K562 (cell line): Measurements from ENCODE around the gene RSRC1. TPM values are rescaled to one million over a fixed set of nuclear protein-coding genes. Genes with fewer than 3 reads are reported as not detected.
A peak's percentile ranks its signal among the peaks of the same experiment; 100 is the strongest.

ENCODE experiments used
- CEBPB ChIP-seq: fragments of 450-650 bp; IDR thresholded peaks from 2 replicates; pipeline ENCODE4 v1.6.1; 2016; ENCODE audit warnings: missing genetic modification characterization, missing compliant biosample characterization
- ESRRA ChIP-seq: fragments of 450-650 bp; IDR thresholded peaks from 2 replicates; pipeline ENCODE4 v1.6.1; 2014; ENCODE audit warnings: low read depth, mild to moderate bottlenecking, moderate library complexity, borderline replicate concordance
- FOS ChIP-seq: IDR thresholded peaks from 3 replicates; pipeline ENCODE4 v1.6.1; 2011; ENCODE audit not compliant: insufficient read length; ENCODE audit errors: extremely low read depth
- MAFG ChIP-seq: fragments of 450-650 bp; conservative IDR thresholded peaks from 2 replicates; pipeline ENCODE4 v1.6.1; 2016; ENCODE audit warnings: missing genetic modification characterization, missing compliant biosample characterization
- NFE2L1 ChIP-seq: fragments of 450-650 bp; IDR thresholded peaks from 2 replicates; pipeline ENCODE4 v1.6.1; 2016; ENCODE audit warnings: missing genetic modification characterization, low read depth, mild to moderate bottlenecking, missing compliant biosample characterization, moderate library complexity, borderline replicate concordance
- SIN3B ChIP-seq: fragments of 450-650 bp; IDR thresholded peaks from 2 replicates; pipeline ENCODE4 v1.6.1; 2017; ENCODE audit warnings: low read depth, mild to moderate bottlenecking, moderate library complexity
- SMARCB1 ChIP-seq: IDR thresholded peaks from 2 replicates; pipeline ENCODE4 v1.6.1; 2011; ENCODE audit warnings: improper control_type of control experiment, low read depth; ENCODE audit not compliant: insufficient read length
- ZNF316 ChIP-seq: fragments of 450-650 bp; IDR thresholded peaks from 2 replicates; pipeline ENCODE4 v1.6.1; 2016
- polyA plus RNA-seq, 8 experiments: library from polyadenylated mRNA; depleted of rRNA in 4 of 8; stranded (reverse) in 5 of 8; unstranded in 3 of 8; fragments of >200 nt; fragmentation: Nextera tagmentation in 2 of 8; fragmentation: Illumina TruSeq in 1 of 8; extraction: Ambion mirVana in 2 of 8; extraction: Trizol in 1 of 8; gene quantifications; 2 replicates each; pipeline versions ENCODE4 v1.2.1 to v1.2.3, GENCODE V29; 2011 to 2014; ENCODE audit warnings: inconsistent platforms in 1 of 8, missing spikeins in 1 of 8
- total RNA-seq, 7 experiments: library from RNA; depleted of rRNA in 6 of 7; stranded (reverse); fragments of >200 nt in 6 of 7; fragmentation: Illumina TruSeq in 2 of 7; extraction: Trizol in 2 of 7; gene quantifications; 2 replicates each; pipeline versions ENCODE4 v1.2.1 to v1.2.3, GENCODE V29; 2011 to 2021; ENCODE audit warnings: low replicate concordance in 1 of 7
- TF ChIP-seq, protein P1 (sequence below), 2 experiments: fragments of 450-650 bp; IDR thresholded peaks; 2 replicates each; pipeline ENCODE4 v1.6.1; 2016
- TF ChIP-seq, protein P2 (sequence below), 2 experiments: fragments of 450-650 bp in 1 of 2; sonication (generic) in 1 of 2; formaldehyde crosslinking in 1 of 2; IDR thresholded peaks; 2 replicates each; pipeline versions ENCODE4 v1.7.1 to v1.9.0; 2016 to 2022; ENCODE audit warnings: inconsistent platforms in 1 of 2, mild to moderate bottlenecking in 1 of 2, missing genetic modification reagents in 1 of 2
- TF ChIP-seq, protein P3 (sequence below), 2 experiments: fragments of 450-650 bp in 1 of 2; sonication (generic) in 1 of 2; formaldehyde crosslinking in 1 of 2; IDR thresholded peaks in 1 of 2; conservative IDR thresholded peaks in 1 of 2; 2 replicates each; pipeline versions ENCODE4 v1.6.1 to v1.8.1; 2016 to 2023; ENCODE audit warnings: mild to moderate bottlenecking in 2 of 2, moderate library complexity in 2 of 2, inconsistent platforms in 1 of 2, missing genetic modification reagents in 1 of 2
- TF ChIP-seq, protein P4 (sequence below): fragments of 450-650 bp; IDR thresholded peaks from 2 replicates; pipeline ENCODE4 v1.6.1; 2017; ENCODE audit warnings: antibody characterized with exemption

Gene RSRC1
- total and polyA plus RNA-seq, 9 of the 15 experiments (the other 6 are each of a cell fraction or from before 2014, with no cell fraction given): 19.3 to 128 (median 75.5) TPM

DNA sequence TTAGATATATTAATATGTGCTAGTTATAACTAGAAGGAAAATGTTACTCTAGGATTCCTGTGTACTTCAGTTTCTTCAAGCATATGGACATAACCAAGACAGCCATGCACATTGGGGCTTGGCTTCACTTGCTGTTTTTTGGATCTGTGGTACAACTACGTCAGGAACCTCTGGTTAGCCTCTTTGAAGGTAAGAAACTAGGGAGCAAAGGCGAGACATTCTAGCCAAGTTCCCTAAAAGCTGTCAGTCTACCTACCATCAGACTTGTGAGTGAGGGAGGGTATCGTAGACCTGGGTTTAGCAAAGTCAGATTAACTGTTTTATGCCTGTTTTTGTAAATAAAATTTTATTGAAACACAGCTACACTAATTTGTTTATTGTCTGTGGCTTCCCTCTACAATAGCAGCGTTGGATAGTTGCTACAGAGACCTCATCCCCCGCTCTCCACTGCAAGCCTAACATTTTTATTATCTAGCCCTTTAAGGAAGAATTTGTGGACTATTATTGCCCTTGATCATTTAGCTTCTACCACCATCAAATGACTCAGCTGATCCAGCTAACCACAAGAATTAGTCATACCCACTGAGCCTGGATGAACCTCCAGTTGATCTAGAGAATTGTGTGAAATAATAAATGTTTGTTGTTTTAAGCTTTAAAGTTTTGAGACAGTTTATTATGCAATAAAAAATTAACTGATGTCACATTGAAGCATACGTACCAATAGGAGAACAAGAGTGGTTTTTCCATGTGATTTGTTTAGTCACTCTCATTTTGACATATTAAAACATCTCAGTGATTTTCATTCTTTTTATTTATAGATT, 58.1 kb downstream of the RSRC1 start (continued):
- TF ChIP-seq, protein P1, sequence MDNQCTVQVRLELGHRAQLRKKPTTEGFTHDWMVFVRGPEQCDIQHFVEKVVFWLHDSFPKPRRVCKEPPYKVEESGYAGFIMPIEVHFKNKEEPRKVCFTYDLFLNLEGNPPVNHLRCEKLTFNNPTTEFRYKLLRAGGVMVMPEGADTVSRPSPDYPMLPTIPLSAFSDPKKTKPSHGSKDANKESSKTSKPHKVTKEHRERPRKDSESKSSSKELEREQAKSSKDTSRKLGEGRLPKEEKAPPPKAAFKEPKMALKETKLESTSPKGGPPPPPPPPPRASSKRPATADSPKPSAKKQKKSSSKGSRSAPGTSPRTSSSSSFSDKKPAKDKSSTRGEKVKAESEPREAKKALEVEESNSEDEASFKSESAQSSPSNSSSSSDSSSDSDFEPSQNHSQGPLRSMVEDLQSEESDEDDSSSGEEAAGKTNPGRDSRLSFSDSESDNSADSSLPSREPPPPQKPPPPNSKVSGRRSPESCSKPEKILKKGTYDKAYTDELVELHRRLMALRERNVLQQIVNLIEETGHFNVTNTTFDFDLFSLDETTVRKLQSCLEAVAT (IDR thresholded peaks at IDR 0.05): peak in 1 of 2 experiments; percentile 83; a peak in 2 of 4 replicates
- TF ChIP-seq MAFG (tag): peak; percentile 83
- TF ChIP-seq, protein P2, sequence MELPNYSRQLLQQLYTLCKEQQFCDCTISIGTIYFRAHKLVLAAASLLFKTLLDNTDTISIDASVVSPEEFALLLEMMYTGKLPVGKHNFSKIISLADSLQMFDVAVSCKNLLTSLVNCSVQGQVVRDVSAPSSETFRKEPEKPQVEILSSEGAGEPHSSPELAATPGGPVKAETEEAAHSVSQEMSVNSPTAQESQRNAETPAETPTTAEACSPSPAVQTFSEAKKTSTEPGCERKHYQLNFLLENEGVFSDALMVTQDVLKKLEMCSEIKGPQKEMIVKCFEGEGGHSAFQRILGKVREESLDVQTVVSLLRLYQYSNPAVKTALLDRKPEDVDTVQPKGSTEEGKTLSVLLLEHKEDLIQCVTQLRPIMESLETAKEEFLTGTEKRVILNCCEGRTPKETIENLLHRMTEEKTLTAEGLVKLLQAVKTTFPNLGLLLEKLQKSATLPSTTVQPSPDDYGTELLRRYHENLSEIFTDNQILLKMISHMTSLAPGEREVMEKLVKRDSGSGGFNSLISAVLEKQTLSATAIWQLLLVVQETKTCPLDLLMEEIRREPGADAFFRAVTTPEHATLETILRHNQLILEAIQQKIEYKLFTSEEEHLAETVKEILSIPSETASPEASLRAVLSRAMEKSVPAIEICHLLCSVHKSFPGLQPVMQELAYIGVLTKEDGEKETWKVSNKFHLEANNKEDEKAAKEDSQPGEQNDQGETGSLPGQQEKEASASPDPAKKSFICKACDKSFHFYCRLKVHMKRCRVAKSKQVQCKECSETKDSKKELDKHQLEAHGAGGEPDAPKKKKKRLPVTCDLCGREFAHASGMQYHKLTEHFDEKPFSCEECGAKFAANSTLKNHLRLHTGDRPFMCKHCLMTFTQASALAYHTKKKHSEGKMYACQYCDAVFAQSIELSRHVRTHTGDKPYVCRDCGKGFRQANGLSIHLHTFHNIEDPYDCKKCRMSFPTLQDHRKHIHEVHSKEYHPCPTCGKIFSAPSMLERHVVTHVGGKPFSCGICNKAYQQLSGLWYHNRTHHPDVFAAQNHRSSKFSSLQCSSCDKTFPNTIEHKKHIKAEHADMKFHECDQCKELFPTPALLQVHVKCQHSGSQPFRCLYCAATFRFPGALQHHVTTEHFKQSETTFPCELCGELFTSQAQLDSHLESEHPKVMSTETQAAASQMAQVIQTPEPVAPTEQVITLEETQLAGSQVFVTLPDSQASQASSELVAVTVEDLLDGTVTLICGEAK (IDR thresholded peaks at IDR 0.05): peak; percentile 73
- TF ChIP-seq, protein P2 (CRISPR knock-in tag; IDR thresholded peaks at IDR 0.05): no peak
- peak; percentile 81 for TF ChIP-seq ZNF316
- TF ChIP-seq, protein P3, sequence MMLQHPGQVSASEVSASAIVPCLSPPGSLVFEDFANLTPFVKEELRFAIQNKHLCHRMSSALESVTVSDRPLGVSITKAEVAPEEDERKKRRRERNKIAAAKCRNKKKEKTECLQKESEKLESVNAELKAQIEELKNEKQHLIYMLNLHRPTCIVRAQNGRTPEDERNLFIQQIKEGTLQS (IDR thresholded peaks at IDR 0.05): peak; percentile 92
- TF ChIP-seq, protein P3 (CRISPR knock-in tag; conservative IDR thresholded peaks at IDR 0.05): no peak
- TF ChIP-seq SMARCB1: no peak
- TF ChIP-seq, protein P4, sequence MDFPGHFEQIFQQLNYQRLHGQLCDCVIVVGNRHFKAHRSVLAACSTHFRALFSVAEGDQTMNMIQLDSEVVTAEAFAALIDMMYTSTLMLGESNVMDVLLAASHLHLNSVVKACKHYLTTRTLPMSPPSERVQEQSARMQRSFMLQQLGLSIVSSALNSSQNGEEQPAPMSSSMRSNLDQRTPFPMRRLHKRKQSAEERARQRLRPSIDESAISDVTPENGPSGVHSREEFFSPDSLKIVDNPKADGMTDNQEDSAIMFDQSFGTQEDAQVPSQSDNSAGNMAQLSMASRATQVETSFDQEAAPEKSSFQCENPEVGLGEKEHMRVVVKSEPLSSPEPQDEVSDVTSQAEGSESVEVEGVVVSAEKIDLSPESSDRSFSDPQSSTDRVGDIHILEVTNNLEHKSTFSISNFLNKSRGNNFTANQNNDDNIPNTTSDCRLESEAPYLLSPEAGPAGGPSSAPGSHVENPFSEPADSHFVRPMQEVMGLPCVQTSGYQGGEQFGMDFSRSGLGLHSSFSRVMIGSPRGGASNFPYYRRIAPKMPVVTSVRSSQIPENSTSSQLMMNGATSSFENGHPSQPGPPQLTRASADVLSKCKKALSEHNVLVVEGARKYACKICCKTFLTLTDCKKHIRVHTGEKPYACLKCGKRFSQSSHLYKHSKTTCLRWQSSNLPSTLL: no peak
- peak; percentile 24; the same call in 1 of the 2 replicates for TF ChIP-seq NFE2L1 (tag)
- no peak for TF ChIP-seq SIN3B
- TF ChIP-seq ESRRA: peak; percentile 82; the same call in 1 of the 2 replicates
- TF ChIP-seq FOS: peak; percentile 58
- peak; percentile 83 for TF ChIP-seq CEBPB
